GM12878 (cell line): ENCODE measurements around the gene OSCP1. TPM values are rescaled to one million over a fixed set of nuclear protein-coding genes. Genes with fewer than 3 reads are reported as not detected.

Experiments
- ATAC-seq: fragments of 200-7000 bp; cut with Tn5 transposase; 3 replicates; pipeline ENCODE4 v1.9.1; 2020; ENCODE audit warnings: mild to moderate bottlenecking, moderate library complexity
- BruUV-seq: library from RNA; stranded (reverse); fragments of 400-500 nt; replicated peaks from 2 replicates; lab custom pipeline; 2021; lab: Mats Ljungman, UMichigan
- CTCF ChIA-PET: fragments of 300-600 bp; sonication (Branson Sonifier 250); formaldehyde crosslinking; extraction: SDS; loops from one replicate; lab custom pipeline; 2021; ENCODE audit warnings: inconsistent platforms; lab: Yijun Ruan, JAX
- POLR2A ChIA-PET: fragments of 350-600 bp; formaldehyde crosslinking; extraction: SDS; loops from one replicate; lab custom pipeline; 2021; ENCODE audit warnings: inconsistent platforms; lab: Charles Lee
- RAD21 ChIA-PET: fragments of 300-600 bp; sonication (Branson Sonifier 250); formaldehyde crosslinking; loops from one replicate; lab custom pipeline; 2023; ENCODE audit warnings: antibody characterized with exemption; ENCODE audit not compliant: unreplicated experiment; lab: Charles Lee
- SMC1A ChIA-PET: fragments of 300-600 bp; sonication (Branson Sonifier 250); formaldehyde crosslinking; loops from one replicate; lab custom pipeline; 2023; ENCODE audit not compliant: unreplicated experiment, uncharacterized antibody; lab: Charles Lee
- DNase-seq: peaks from one replicate; pipeline ENCODE4 v3.0.0-alpha.2; 2011; ENCODE audit warnings: low read depth, low spot score
- FAIRE-seq: peaks from 3 replicates; lab custom pipeline; 2011; peaks lifted over from hg19 to GRCh38; lab: Jason Lieb, UNC
- H2AFZ ChIP-seq: 2 replicates; pipeline ENCODE4 v1.6.0; 2011; ENCODE audit warnings: low read depth, low read length, control low read depth; ENCODE audit not compliant: control insufficient read depth
- H3K27ac ChIP-seq: 2 replicates; pipeline ENCODE4 v1.5.1; 2011; ENCODE audit warnings: control low read depth; ENCODE audit not compliant: control insufficient read depth, insufficient read depth
- H3K27me3 ChIP-seq, 2 experiments: replicated peaks in 1 of 2; 2 replicates each; pipeline versions ENCODE4 v1.6.0 to v1.6.1; 2011; ENCODE audit warnings: low read length in 1 of 2; ENCODE audit not compliant: control insufficient read depth in 2 of 2, insufficient read depth in 2 of 2
- H3K36me3 ChIP-seq, 2 experiments: 2 replicates each; pipeline ENCODE4 v1.5.1; 2011; ENCODE audit warnings: low read length in 1 of 2; ENCODE audit not compliant: control insufficient read depth in 2 of 2, insufficient read depth in 2 of 2
- H3K4me1 ChIP-seq: 2 replicates; pipeline ENCODE4 v1.6.1; 2011; ENCODE audit warnings: mild to moderate bottlenecking, low read length, moderate library complexity, mixed read lengths; ENCODE audit not compliant: control insufficient read depth, insufficient read depth
- H3K4me2 ChIP-seq: 2 replicates; pipeline ENCODE4 v1.6.0; 2011; ENCODE audit warnings: control low read depth; ENCODE audit not compliant: control insufficient read depth, insufficient read depth
- H3K4me3 ChIP-seq: fragments of 200-600 bp; sonication (generic); 2 replicates; pipeline ENCODE4 v1.5.1; 2016
- H3K79me2 ChIP-seq: 2 replicates; pipeline ENCODE4 v1.6.0; 2011; ENCODE audit warnings: low read length; ENCODE audit not compliant: control insufficient read depth, insufficient read depth
- H3K9ac ChIP-seq: 2 replicates; pipeline ENCODE4 v1.8.0; 2011; ENCODE audit warnings: low read length, control low read depth, mixed read lengths; ENCODE audit not compliant: control insufficient read depth, insufficient read depth
- H3K9me3 ChIP-seq: replicated peaks from 3 replicates; pipeline ENCODE4 v1.5.1; 2011; ENCODE audit warnings: mild to moderate bottlenecking, low read length; ENCODE audit not compliant: control insufficient read depth, insufficient read depth
- H4K20me1 ChIP-seq: 2 replicates; pipeline ENCODE4 v1.6.0; 2011; ENCODE audit not compliant: control insufficient read depth, insufficient read depth
- DPF2 ChIP-seq: fragments of 450-650 bp; IDR thresholded peaks from 2 replicates; pipeline ENCODE4 v1.6.1; 2017; ENCODE audit warnings: mild to moderate bottlenecking
- POLR2A ChIP-seq: IDR thresholded peaks from 2 replicates; pipeline ENCODE4 v1.6.1; 2011; ENCODE audit warnings: low read depth, mild to moderate bottlenecking, low read length
- ZNF207 ChIP-seq: fragments of 450-650 bp; IDR thresholded peaks from 2 replicates; pipeline ENCODE4 v1.6.1; 2014; ENCODE audit warnings: antibody characterized with exemption, mild to moderate bottlenecking, borderline replicate concordance
- WGBS: methylation state at CpG from one replicate; pipeline ENCODE4 v1.1.6; 2016; ENCODE audit warnings: low lambda C conversion rate; ENCODE audit not compliant: insufficient replicate concordance, insufficient coverage; ENCODE audit errors: missing lambda C conversion rate; 5-methylcytosine and 5-hydroxymethylcytosine counted together
- in situ Hi-C: fragments of 300-500 bp; cut with MboI; formaldehyde crosslinking; loops from 9 replicates; pipeline ENCODE4 v1.14.3; 2018; ENCODE audit warnings: mixed read lengths
- intact Hi-C: fragments of 100-400 bp; cut with micrococcal nuclease; formaldehyde crosslinking; loops from one replicate; pipeline ENCODE4 v1.14.2; 2022; ENCODE audit not compliant: unreplicated experiment
- polyA plus RNA-seq, 11 experiments: library from polyadenylated mRNA; depleted of rRNA in 4 of 11; unstranded in 6 of 11; stranded (reverse) in 5 of 11; fragments of >200 nt; fragmentation: Nextera tagmentation in 4 of 11; fragmentation: Illumina TruSeq in 1 of 11; extraction: Ambion mirVana in 4 of 11; extraction: Trizol in 1 of 11; gene quantifications; 1 replicate in 1 of 11; 2 replicates in 10 of 11; pipeline versions ENCODE4 v1.2.1 to v1.2.3, GENCODE V29; 2011 to 2016; ENCODE audit warnings: inconsistent platforms in 2 of 11, missing spikeins in 2 of 11, low read depth in 1 of 11
- total RNA-seq, 4 experiments: library from RNA; depleted of rRNA in 3 of 4; stranded (reverse); fragments of >200 nt in 3 of 4; fragmentation: Illumina TruSeq in 1 of 4; extraction: Trizol in 1 of 4; gene quantifications; 2 replicates each; pipeline versions ENCODE4 v1.2.1 to v1.2.3, GENCODE V29; 2013 to 2021
- TF ChIP-seq, protein P1 (sequence below), 3 experiments: IDR thresholded peaks in 2 of 3; conservative IDR thresholded peaks in 1 of 3; 2 replicates each; pipeline ENCODE4 v1.5.1; 2011; ENCODE audit warnings: low read depth in 3 of 3, low read length in 3 of 3, mild to moderate bottlenecking in 3 of 3, control low read depth in 2 of 3, moderate library complexity in 2 of 3, inconsistent platforms in 1 of 3, mixed read lengths in 1 of 3; ENCODE audit not compliant: control insufficient read depth in 2 of 3, insufficient read depth in 1 of 3; ENCODE audit errors: extremely low read depth in 1 of 3
- TF ChIP-seq, protein P2 (sequence below): fragments of 450-650 bp; IDR thresholded peaks from 2 replicates; pipeline ENCODE4 v1.6.1; 2017; ENCODE audit warnings: borderline replicate concordance
- TF ChIP-seq, protein P3 (sequence below): fragments of 450-650 bp; IDR thresholded peaks from 2 replicates; pipeline ENCODE4 v1.6.1; 2017; ENCODE audit warnings: antibody characterized with exemption, mild to moderate bottlenecking, moderate library complexity

Gene OSCP1
- total and polyA plus RNA-seq, 10 of the 15 experiments (the other 5 are each of a cell fraction or from before 2014, with no cell fraction given): 1.8 to 5.9 (median 3.0) TPM

DNA sequence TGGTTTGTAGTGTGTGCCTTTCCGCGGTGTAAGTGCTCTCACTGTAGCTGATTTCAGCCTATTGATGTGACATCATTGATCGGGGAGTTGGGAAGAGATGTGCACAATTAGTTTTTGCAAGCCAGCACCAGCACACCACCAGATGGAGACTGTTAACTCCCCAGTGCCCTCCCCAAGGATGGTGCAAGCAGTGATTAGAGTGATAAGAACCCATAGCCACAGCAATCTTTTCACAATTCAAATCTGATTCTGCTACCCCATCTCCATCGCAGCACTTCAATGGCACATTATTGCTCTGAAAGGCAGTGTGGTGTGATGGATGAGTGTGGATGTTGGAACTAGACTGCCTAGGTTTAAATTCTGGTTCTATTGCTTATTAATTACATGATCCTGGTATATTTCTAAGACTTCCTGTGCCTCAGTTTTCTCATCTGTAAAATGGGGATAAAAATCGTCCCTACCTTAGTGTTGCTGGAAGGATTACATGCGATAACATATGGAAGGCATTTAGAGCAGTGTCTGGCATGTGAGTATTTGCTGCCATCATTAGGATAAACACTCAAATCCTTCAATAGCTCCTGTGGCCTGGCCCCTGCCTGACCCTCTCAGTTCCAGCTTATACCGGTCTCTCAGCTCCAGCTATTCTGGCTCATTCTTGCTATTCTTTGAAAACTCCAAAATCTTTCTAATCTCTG, 25.8 kb upstream of the OSCP1 start (continued):
- TF ChIP-seq, protein P1, sequence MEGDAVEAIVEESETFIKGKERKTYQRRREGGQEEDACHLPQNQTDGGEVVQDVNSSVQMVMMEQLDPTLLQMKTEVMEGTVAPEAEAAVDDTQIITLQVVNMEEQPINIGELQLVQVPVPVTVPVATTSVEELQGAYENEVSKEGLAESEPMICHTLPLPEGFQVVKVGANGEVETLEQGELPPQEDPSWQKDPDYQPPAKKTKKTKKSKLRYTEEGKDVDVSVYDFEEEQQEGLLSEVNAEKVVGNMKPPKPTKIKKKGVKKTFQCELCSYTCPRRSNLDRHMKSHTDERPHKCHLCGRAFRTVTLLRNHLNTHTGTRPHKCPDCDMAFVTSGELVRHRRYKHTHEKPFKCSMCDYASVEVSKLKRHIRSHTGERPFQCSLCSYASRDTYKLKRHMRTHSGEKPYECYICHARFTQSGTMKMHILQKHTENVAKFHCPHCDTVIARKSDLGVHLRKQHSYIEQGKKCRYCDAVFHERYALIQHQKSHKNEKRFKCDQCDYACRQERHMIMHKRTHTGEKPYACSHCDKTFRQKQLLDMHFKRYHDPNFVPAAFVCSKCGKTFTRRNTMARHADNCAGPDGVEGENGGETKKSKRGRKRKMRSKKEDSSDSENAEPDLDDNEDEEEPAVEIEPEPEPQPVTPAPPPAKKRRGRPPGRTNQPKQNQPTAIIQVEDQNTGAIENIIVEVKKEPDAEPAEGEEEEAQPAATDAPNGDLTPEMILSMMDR (IDR thresholded peaks at IDR 0.05 in 2 of 3, conservative IDR thresholded peaks at IDR 0.05 in 1 of 3; ENCODE audit: control insufficient read depth in 2 of 3, extremely low read depth in 1 of 3, insufficient read depth in 1 of 3, low read depth in 3 of 3, low read length in 3 of 3): no peak
- TF ChIP-seq POLR2A (no peak), DPF2 (no peak)

DNA sequence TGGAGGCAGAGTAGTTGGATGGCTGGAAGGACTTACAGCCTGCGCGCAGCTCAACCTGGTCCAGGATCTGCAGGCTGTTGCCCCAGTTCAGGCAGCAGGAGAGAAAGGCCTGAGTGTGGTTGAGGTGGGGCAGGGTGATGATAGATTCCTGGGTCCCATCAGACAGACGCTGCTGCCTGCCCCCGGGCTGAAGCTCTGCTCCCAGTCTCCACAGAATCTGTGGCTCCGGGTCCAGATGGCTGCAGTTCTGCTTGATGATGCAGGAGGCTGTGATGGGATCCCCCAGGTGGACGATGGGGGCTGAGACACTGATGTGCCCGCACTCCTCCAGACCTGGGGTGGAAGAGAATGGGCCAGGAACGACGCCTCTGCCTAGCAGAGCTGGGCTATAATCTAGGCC, 25.1 kb upstream of the OSCP1 start:
- no peak overlapping the region for H3K4me3 ChIP-seq
- no peak overlapping the region for H3K27ac ChIP-seq
- no peak overlapping the region for H2AFZ ChIP-seq
- no peak overlapping the region for H3K9ac ChIP-seq
- in situ Hi-C loops: no loop called here
- no peak overlapping the region for H3K4me2 ChIP-seq
- ATAC-seq: no peak
- ChIA-PET CTCF (no interaction called here), POLR2A (interaction anchor here (0.6 kb wide), 1 partner anchor 1314 kb away, joined by 3 read pairs; no protein-coding TSS in a partner anchor), SMC1A (no interaction called here), RAD21 (interaction anchor here (2.3 kb wide), 1 partner anchor 11 kb away, joined by 7 read pairs; the partner anchor contains the start of gene MRPS15)
- H3K27me3 ChIP-seq: no peaks in the 10 kb centered on the region; a peak in 1 of 4 replicates
- no peaks in the 10 kb centered on the region for H3K9me3 ChIP-seq
- TF ChIP-seq, protein P2, sequence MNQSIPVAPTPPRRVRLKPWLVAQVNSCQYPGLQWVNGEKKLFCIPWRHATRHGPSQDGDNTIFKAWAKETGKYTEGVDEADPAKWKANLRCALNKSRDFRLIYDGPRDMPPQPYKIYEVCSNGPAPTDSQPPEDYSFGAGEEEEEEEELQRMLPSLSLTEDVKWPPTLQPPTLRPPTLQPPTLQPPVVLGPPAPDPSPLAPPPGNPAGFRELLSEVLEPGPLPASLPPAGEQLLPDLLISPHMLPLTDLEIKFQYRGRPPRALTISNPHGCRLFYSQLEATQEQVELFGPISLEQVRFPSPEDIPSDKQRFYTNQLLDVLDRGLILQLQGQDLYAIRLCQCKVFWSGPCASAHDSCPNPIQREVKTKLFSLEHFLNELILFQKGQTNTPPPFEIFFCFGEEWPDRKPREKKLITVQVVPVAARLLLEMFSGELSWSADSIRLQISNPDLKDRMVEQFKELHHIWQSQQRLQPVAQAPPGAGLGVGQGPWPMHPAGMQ: no peak
- TF ChIP-seq, protein P3, sequence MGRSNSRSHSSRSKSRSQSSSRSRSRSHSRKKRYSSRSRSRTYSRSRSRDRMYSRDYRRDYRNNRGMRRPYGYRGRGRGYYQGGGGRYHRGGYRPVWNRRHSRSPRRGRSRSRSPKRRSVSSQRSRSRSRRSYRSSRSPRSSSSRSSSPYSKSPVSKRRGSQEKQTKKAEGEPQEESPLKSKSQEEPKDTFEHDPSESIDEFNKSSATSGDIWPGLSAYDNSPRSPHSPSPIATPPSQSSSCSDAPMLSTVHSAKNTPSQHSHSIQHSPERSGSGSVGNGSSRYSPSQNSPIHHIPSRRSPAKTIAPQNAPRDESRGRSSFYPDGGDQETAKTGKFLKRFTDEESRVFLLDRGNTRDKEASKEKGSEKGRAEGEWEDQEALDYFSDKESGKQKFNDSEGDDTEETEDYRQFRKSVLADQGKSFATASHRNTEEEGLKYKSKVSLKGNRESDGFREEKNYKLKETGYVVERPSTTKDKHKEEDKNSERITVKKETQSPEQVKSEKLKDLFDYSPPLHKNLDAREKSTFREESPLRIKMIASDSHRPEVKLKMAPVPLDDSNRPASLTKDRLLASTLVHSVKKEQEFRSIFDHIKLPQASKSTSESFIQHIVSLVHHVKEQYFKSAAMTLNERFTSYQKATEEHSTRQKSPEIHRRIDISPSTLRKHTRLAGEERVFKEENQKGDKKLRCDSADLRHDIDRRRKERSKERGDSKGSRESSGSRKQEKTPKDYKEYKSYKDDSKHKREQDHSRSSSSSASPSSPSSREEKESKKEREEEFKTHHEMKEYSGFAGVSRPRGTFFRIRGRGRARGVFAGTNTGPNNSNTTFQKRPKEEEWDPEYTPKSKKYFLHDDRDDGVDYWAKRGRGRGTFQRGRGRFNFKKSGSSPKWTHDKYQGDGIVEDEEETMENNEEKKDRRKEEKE: no peak
- TF ChIP-seq ZNF207: no peak
- FAIRE-seq: no peak
- no peaks in the 10 kb centered on the region for H3K36me3 ChIP-seq
- 65% methylated on average over 9 of the region's 9 CpGs for WGBS
- H3K4me1 ChIP-seq: peaks cover 16% of the 10 kb centered on the region
- no TSS peak for BruUV-seq
- no peak for DNase-seq
- no peaks in the 10 kb centered on the region for H3K79me2 ChIP-seq
- H4K20me1 ChIP-seq: no peaks in the 10 kb centered on the region
- intact Hi-C loops: no loop called here
